Kidney (tissue), 14 donors: ENCODE measurements around the gene SH3D21. TPM values are rescaled to one million over a fixed set of nuclear protein-coding genes. Genes with fewer than 3 reads are reported as not detected.
A peak's percentile ranks its signal among the peaks of the same experiment; 100 is the strongest.

Experiments used
- DNase-seq, 5 donors: peaks; one replicate each; pipeline ENCODE4 v3.0.0-alpha.2; 2013 to 2020
- FAIRE-seq: peaks from 2 replicates; lab custom pipeline; 2012; peaks lifted over from hg19 to GRCh38; lab: Jason Lieb, UNC
- H3K27ac ChIP-seq, 2 donors: one replicate each; pipeline ENCODE4 v1.7.0; 2013; ENCODE audit warnings: low read depth in 2 of 2, low read length in 2 of 2, inconsistent platforms in 1 of 2
- H3K27me3 ChIP-seq: one replicate; pipeline ENCODE4 v1.7.1; 2013; ENCODE audit warnings: low read length, inconsistent platforms; ENCODE audit not compliant: control insufficient read depth, insufficient read depth
- H3K36me3 ChIP-seq, 3 donors: one replicate each; pipeline versions ENCODE4 v1.7.0 to v1.7.1; 2013; ENCODE audit warnings: low read length in 3 of 3, control low read depth in 1 of 3, inconsistent platforms in 1 of 3; ENCODE audit not compliant: insufficient read depth in 3 of 3, control insufficient read depth in 2 of 3
- H3K4me1 ChIP-seq, 3 donors: one replicate each; pipeline versions ENCODE4 v1.7.0 to v1.7.1; 2013; ENCODE audit warnings: low read length in 3 of 3, inconsistent platforms in 1 of 3, low read depth in 1 of 3; ENCODE audit not compliant: control insufficient read depth in 2 of 3, insufficient read depth in 2 of 3
- H3K4me3 ChIP-seq, 3 donors: one replicate each; pipeline versions ENCODE4 v1.7.0 to v1.8.1; 2013; ENCODE audit warnings: low read length in 3 of 3, control low read depth in 1 of 3, inconsistent platforms in 1 of 3
- H3K9ac ChIP-seq, 3 donors: one replicate each; pipeline versions ENCODE4 v1.7.0 to v1.7.1; 2013; ENCODE audit warnings: low read length in 3 of 3, control low read depth in 1 of 3, inconsistent platforms in 1 of 3
- H3K9me3 ChIP-seq, 3 donors: one replicate each; pipeline versions ENCODE4 v1.7.0 to v1.7.1; 2013; ENCODE audit warnings: low read length in 3 of 3, control low read depth in 1 of 3, inconsistent platforms in 1 of 3; ENCODE audit not compliant: control insufficient read depth in 2 of 3, insufficient read depth in 1 of 3
- intact Hi-C: fragments of 100-400 bp; cut with DNase I; formaldehyde crosslinking; loops from one replicate; pipeline ENCODE4 v1.11.1; 2022
- polyA plus RNA-seq: library from polyadenylated mRNA; stranded (reverse); fragments of 350-450 nt; fragmentation: Illumina TruSeq; extraction: RNeasy Lipid Tissue Mini Kit (QIAGEN cat#74804); gene quantifications from one replicate; pipeline ENCODE4 v1.2.3, GENCODE V29; 2014; ENCODE audit warnings: low read depth, low replicate concordance; ENCODE audit not compliant: insufficient read depth
- total RNA-seq: library from RNA; stranded (reverse); fragmentation: NEBNext Ultra II Directional; extraction: Animal tissue kit (Norgen Biotek cat#: 25700); gene quantifications from one replicate; pipeline ENCODE4 v1.2.1, GENCODE V29; 2021
- TF ChIP-seq, protein P1 (sequence below): IDR thresholded peaks from 3 replicates; pipeline ENCODE4 v1.5.1; 2012; ENCODE audit warnings: mild to moderate bottlenecking, moderate library complexity, borderline replicate concordance; ENCODE audit not compliant: insufficient read depth; ENCODE audit errors: extremely low read depth
- donor health status: control.
- donor health status: control.
- donor health status: control.
- donor health status: control.
- donor health status: control.
- donor health status: DM: yes; HTN: yes; CAD: no.
- donor health status: Normal renal cell carcinoma (clear cell type).

The SH3D21 gene
- total and polyA plus RNA-seq, 2 donors from 2014 or later = 5.7 to 33.4 TPM

DNA sequence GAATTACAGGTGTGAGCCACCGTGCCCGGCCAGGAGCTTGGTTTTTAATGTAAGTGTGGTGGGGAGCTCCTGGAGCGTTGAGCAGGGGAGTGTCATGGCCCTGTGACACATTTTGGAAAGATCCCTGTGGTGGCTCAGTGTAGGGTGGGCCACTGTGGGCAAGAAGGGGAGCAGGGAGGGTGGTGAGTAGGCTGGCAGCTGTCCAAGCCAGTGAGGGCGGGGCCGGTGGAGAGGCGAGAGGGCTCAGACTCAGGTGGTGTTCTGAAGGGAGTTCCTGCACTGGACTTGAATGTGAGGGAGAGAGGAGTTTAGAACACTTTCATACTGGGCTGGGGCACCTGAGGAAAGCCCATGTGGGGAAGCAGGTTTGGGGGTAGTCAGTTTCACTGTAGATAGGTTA lies 20.3 kb downstream of the SH3D21 start:
- TF ChIP-seq, protein P1, sequence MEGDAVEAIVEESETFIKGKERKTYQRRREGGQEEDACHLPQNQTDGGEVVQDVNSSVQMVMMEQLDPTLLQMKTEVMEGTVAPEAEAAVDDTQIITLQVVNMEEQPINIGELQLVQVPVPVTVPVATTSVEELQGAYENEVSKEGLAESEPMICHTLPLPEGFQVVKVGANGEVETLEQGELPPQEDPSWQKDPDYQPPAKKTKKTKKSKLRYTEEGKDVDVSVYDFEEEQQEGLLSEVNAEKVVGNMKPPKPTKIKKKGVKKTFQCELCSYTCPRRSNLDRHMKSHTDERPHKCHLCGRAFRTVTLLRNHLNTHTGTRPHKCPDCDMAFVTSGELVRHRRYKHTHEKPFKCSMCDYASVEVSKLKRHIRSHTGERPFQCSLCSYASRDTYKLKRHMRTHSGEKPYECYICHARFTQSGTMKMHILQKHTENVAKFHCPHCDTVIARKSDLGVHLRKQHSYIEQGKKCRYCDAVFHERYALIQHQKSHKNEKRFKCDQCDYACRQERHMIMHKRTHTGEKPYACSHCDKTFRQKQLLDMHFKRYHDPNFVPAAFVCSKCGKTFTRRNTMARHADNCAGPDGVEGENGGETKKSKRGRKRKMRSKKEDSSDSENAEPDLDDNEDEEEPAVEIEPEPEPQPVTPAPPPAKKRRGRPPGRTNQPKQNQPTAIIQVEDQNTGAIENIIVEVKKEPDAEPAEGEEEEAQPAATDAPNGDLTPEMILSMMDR = no peak
- Histone ChIP-seq H3K27ac (peak overlapping the region in 1 of 2 donors; percentile 2), H3K9me3 (no peaks in the 10 kb centered on the region), H3K36me3 (no peaks in the 10 kb centered on the region), H3K4me1 (peaks cover 5 to 17% (median 15%) of the 10 kb centered on the region in 3 donors), H3K27me3 (no peaks in the 10 kb centered on the region), H3K9ac (no peak overlapping the region), H3K4me3 (no peak overlapping the region)
- FAIRE-seq (no peak), DNase-seq (peak in 3 of 5 donors; percentile 54 to 80 (median 75))
- intact Hi-C loops = no loop called here

DNA sequence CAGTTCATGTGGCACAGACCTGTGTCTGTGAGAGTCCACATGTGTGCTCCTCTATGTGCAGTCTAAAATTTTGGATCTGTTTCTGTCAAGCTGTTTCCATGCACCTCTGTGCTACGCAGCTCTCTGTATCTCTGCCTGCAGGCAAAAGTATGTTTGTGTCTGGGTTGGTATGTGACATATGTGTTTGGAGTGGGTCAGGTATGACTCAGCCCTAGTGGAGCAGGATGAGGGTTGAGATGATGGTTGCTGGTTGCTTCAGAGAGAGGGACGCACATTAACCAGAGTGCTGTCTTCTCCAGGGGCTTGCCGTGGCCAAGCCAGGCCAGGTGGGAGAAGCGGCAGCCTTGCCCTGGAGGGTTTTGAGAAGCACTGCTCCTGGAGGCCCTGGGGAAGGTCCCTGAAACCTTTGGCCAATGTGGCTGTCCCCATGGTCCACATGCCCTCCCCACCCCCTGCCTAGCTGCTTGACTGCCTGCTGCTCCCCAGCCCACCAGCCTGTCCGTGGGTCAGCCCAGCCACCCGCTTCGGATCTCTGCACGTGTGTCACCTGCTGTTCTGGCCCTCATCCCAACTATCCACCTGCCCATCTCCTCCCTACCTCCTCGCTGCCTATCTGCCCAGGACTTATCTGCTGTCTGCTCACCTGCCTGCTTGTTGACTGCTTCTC lies 21.4 kb downstream of the SH3D21 start:
- H3K9ac ChIP-seq = no peak overlapping the region
- no peaks in the 10 kb centered on the region for H3K9me3 ChIP-seq
- intact Hi-C loops = no loop called here
- no peaks in the 10 kb centered on the region for H3K36me3 ChIP-seq
- TF ChIP-seq, protein P1 = no peak
- DNase-seq (peak in 1 of 5 donors; percentile 70), FAIRE-seq (no peak)
- H3K27ac ChIP-seq = no peak overlapping the region
- peaks cover 5 to 15% (median 13%) of the 10 kb centered on the region in 3 donors for H3K4me1 ChIP-seq
- H3K4me3 ChIP-seq = no peak overlapping the region
- no peaks in the 10 kb centered on the region for H3K27me3 ChIP-seq

- no peak overlapping the region for H3K27ac ChIP-seq
- FAIRE-seq = no peak
- H3K27me3 ChIP-seq = no peaks in the 10 kb centered on the region
- peak in 1 of 5 donors; percentile 49 for DNase-seq
- H3K9me3 ChIP-seq = no peaks in the 10 kb centered on the region
- H3K36me3 ChIP-seq = no peaks in the 10 kb centered on the region
- H3K4me1 ChIP-seq = peaks cover 5 to 15% (median 13%) of the 10 kb centered on the region in 3 donors
- no peak overlapping the region for H3K4me3 ChIP-seq
- intact Hi-C loops = no loop called here
- TF ChIP-seq, protein P1 = no peak
- H3K9ac ChIP-seq = no peak overlapping the region
These were observed 21.9 kb downstream of the SH3D21 start for GRCh38 chr1:36328088-36328480.

DNA sequence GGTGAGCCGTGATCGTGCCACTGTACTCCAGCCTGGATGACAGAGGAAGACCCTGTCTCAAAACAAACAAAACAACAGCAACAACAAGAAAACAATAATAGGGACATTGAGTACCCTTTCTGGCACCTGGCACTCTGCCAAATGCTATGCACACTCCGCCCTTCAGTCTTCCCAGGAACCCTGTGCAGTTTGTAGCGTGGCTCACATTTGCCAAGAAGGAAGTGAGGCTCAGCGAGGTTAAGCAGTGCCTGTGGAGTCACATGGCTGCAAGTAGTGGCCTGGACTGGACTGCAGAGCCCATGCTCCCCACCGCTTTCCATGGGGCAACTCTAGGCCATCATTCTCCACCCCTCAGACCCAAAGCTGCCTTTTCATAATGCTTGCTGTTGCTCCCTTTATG lies 22.5 kb downstream of the SH3D21 start:
- FAIRE-seq (no peak), DNase-seq (peak in 2 of 5 donors; percentile 55 to 81)
- TF ChIP-seq, protein P1 = no peak
- Histone ChIP-seq H3K4me1 (peaks cover 5 to 15% (median 13%) of the 10 kb centered on the region in 3 donors), H3K4me3 (no peak overlapping the region), H3K9ac (no peak overlapping the region), H3K27me3 (no peaks in the 10 kb centered on the region), H3K36me3 (no peaks in the 10 kb centered on the region), H3K9me3 (no peaks in the 10 kb centered on the region), H3K27ac (no peak overlapping the region)
- intact Hi-C loops = no loop called here
